Heart right ventricle (tissue), 16 donors: ENCODE results near the gene HOXA9. TPM values are rescaled to one million over a fixed set of nuclear protein-coding genes. Genes with fewer than 3 reads are reported as not detected.

Experiments used
- ATAC-seq, 8 donors: fragments of 200-7000 bp; cut with Tn5 transposase; one replicate each; pipeline ENCODE4 v1.9.1; 2020; ENCODE audit warnings: mild to moderate bottlenecking in 8 of 8, moderate library complexity in 8 of 8, moderate number of reproducible peaks in 1 of 8
- DNase-seq, 2 donors: peaks; one replicate each; pipeline ENCODE4 v3.0.0-alpha.2; 2020
- H3K27ac ChIP-seq, 10 donors: fragments of 200-600 bp; sonication (generic) in 2 of 10; one replicate each; pipeline versions ENCODE4 v1.5.0 to v1.8.0; 2020 to 2022; ENCODE audit warnings: mild to moderate bottlenecking in 3 of 10
- H3K27me3 ChIP-seq, 7 donors: fragments of 200-600 bp; one replicate each; pipeline ENCODE4 v1.8.0; 2021 to 2022; ENCODE audit warnings: mild to moderate bottlenecking in 2 of 7
- H3K36me3 ChIP-seq, 9 donors: fragments of 200-600 bp; sonication (generic) in 1 of 9; one replicate each; pipeline versions ENCODE4 v1.5.0 to v1.8.0; 2020 to 2022; ENCODE audit warnings: mild to moderate bottlenecking in 2 of 9
- H3K4me1 ChIP-seq, 9 donors: fragments of 200-600 bp; sonication (generic) in 1 of 9; one replicate each; pipeline versions ENCODE4 v1.5.0 to v1.8.0; 2020 to 2022; ENCODE audit warnings: mild to moderate bottlenecking in 4 of 9
- H3K4me3 ChIP-seq, 10 donors: fragments of 200-600 bp; sonication (generic) in 2 of 10; one replicate each; pipeline versions ENCODE4 v1.5.0 to v1.8.0; 2020 to 2022; ENCODE audit warnings: mild to moderate bottlenecking in 7 of 10, moderate library complexity in 2 of 10
- H3K9me3 ChIP-seq, 11 donors: fragments of 200-600 bp in 10 of 11; sonication (generic) in 2 of 11; one replicate each; pipeline versions ENCODE4 v1.5.0 to v1.8.0; 2013 to 2022; ENCODE audit warnings: mild to moderate bottlenecking in 2 of 11, control low read depth in 1 of 11, moderate library complexity in 1 of 11
- WGBS, 2 donors: extraction: QIAGEN DNeasy Blood & Tissue Kit; methylation state at CpG; one replicate each; pipeline ENCODE4 v1.1.7; 2013; ENCODE audit warnings: inconsistent platforms in 1 of 2; 5-methylcytosine and 5-hydroxymethylcytosine counted together
- intact Hi-C, 10 donors: fragments of 100-400 bp; cut with DNase I; formaldehyde crosslinking; loops; one replicate each; pipeline versions ENCODE4 v1.11.1 to v1.14.2; 2022
- polyA plus RNA-seq, 2 donors: library from polyadenylated mRNA; stranded (reverse); fragments of 200-250 nt; gene quantifications; one replicate each; pipeline ENCODE4 v1.2.3, GENCODE V29; 2013
- total RNA-seq, 10 donors: library from RNA; stranded (reverse); fragmentation: NEBNext Ultra II Directional in 3 of 10; extraction: Animal tissue kit (Norgen Biotek cat#: 25700) in 3 of 10; gene quantifications; one replicate each; pipeline versions ENCODE4 v1.2.1 to v1.2.4, GENCODE V29; 2021 to 2023
- TF ChIP-seq, protein P1 (sequence below), 9 donors: fragments of 200-600 bp; sonication (generic) in 2 of 9; IDR thresholded peaks; one replicate each; pipeline versions ENCODE4 v1.5.0 to v1.8.0; 2021 to 2022; ENCODE audit warnings: antibody characterized with exemption in 9 of 9, mild to moderate bottlenecking in 5 of 9, moderate library complexity in 1 of 9
- donor health status: Arrhythmogenic right ventricular cardiomyopathy.
- donor health status: ischemic (EF 13 %, LVEDD 7.1; RV severe dilation, severe dysfunction).
- donor health status: healthy with polysubstance abuse.
- donor health status: DM: no; HTN: yes; CAD: no.
- donor health status: DM: no; HTN: no; CAD: no.
- donor health status: ischemic (EF 25% LVEDD 6.9; RV normal size, moderate dysfunction).
- donor health status: ischemic (EF 25% LVEDD 5.7; RV mildly dilated, moderate dysfunction).
- donor health status: healthy.
- donor health status: DM: yes; HTN: yes; CAD: no.
- donor health status: Ischemic cardiomyopathy.
- donor health status: ischemic (EF 35%, LVEDD 5.7; RV mildly dilated, moderate dysfunction).
- donor health status: nonischemic (EF 11% LVEDD 7.7; RV severe dilation, severe dysfunction).
- donor health status: DM: yes; HTN: yes; CAD: no.
- donor health status: PGD.
- donor health status: ischemic (EF 29% LVEDD 5.4; RV normal size, mild dysfunction).
- donor health status: nonischemic (EF 23%, LVEDD 6.1; RV moderate dilation, normal function).

The HOXA9 gene
- total and polyA plus RNA-seq, 12 donors, result not detected

DNA sequence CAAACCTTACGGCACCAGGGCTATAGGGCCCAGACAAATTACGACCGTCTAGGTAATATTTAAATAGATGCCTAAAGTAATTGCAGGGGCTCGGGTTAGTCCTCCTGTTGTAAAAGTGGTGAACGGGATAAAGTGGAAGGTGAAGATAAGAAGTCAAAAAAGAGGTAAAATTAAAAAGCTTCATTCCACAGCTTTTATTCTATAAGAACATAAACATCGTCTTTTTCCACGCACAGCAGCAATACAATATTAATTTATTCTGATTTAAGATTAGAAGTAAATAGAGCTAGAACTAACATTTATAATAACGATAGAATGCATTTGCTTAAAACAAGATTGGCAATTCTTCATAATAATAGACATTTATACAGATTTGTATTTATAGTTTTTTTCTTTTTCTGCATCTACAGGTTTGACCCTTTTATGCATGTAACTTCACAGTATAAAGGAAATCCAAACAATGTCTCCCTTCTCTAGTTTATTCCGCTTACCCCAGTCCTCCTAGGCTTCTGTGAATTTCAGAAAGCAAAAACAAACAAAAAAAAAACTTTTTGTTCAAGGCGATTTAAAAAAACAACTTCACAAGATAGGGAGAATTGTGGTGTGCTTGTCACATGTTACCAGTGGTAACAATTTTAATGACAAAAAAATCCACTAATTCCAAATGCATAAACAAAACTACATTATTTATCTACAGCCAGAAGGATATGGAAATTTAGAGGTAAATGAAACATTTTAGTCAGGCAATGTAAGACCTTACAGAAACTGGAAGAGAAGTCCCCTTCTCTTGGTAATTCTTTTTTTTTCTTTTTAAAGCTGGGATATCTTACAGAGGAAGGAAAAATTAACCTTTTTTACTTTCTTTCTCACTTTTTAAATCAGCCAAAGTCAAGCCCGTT is 5.3 kb upstream of the HOXA9 start:
- H3K36me3 ChIP-seq, result peaks cover 0 to 10% (median 0%) of the 10 kb centered on the region in 9 donors
- no peaks in the 10 kb centered on the region for H3K9me3 ChIP-seq
- 15 to 21% methylated on average over 11 of the region's 11 CpGs for WGBS, 2 donors
- ATAC-seq, result no peak
- H3K27me3 ChIP-seq, result peaks cover 87 to 100% (median 100%) of the 10 kb centered on the region in 7 donors
- no peak overlapping the region for H3K4me3 ChIP-seq
- H3K4me1 ChIP-seq, result peaks cover 8 to 72% (median 34%) of the 10 kb centered on the region in 9 donors
- intact Hi-C loops, result no loop called here
- H3K27ac ChIP-seq, result no peak overlapping the region
- DNase-seq, result no peak
- TF ChIP-seq, protein P1, sequence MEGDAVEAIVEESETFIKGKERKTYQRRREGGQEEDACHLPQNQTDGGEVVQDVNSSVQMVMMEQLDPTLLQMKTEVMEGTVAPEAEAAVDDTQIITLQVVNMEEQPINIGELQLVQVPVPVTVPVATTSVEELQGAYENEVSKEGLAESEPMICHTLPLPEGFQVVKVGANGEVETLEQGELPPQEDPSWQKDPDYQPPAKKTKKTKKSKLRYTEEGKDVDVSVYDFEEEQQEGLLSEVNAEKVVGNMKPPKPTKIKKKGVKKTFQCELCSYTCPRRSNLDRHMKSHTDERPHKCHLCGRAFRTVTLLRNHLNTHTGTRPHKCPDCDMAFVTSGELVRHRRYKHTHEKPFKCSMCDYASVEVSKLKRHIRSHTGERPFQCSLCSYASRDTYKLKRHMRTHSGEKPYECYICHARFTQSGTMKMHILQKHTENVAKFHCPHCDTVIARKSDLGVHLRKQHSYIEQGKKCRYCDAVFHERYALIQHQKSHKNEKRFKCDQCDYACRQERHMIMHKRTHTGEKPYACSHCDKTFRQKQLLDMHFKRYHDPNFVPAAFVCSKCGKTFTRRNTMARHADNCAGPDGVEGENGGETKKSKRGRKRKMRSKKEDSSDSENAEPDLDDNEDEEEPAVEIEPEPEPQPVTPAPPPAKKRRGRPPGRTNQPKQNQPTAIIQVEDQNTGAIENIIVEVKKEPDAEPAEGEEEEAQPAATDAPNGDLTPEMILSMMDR (IDR thresholded peaks at IDR 0.05), result no peak

DNA sequence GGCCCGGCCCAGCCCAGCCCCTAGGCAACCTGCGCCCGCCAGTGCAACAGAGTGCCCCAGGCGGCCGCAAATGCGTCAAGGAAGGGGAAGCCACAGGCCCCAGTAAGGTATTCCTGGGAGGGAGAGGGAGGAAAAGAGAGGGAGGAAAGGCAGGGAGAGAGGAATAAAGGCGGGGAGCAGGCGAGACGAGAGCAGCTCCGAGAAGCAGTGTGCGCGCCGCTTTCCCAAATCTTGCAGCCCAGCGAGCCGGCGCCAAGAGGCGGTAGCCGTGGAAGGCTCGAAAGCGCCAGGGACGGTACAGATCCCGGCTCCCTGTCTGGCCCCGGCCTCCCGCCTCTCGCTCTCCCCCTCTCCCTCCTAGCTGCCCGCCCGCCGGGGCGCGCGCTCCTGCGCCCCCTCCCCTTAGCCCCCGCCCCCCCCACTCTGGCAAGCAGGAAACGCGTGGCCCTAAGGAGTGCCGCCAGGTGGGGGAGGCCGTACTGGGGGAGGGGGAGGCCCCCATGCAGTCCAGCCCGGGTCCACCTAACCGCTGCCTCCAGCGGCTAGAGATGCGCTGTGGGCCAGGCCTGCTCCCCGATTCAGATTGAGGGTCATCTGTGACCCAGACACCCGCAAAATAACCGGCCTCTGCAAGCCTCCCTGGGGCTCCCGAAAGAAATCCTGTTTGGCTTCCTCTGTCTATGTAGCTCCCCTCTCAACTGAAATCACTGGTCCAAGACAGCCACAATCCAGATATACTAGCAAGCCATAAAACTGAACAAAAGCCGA is 4.5 kb upstream of the HOXA9 start:
- DNase-seq (no peak), ATAC-seq (no peak)

DNA sequence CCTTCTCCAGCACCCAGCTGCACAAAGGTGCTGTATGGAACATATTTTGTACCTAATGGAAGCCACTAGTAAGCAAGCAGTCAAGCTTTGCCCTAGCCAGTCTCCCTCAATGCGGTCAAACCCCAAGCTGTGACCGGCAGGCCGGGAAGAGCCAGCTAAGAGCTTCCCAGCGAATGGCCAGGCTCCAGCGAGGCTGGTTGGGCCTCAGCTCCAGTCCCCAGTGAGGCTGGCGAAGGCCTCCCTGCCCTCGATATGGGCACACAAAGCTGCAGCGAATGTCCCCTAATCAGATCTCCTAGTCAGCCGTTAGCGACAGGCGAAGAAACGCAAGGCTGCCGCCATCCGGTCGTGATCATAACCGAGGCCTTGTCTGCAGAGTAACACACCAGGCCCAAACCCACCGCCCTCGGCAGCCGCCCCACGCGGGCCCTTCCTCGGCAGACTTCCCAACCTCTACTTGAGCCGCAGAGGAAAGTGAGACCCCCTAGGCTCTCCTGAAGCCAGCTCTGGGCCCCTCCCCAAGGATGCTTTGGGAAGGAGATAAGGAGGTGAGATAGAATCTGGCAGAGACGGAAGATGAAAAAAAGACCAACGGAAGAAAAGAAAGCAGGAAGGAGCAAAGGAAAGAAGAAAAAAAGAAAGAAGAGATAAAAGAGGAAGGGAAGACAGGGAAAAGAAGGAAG is 3.1 kb upstream of the HOXA9 start:
- ATAC-seq, result no peak
- Histone ChIP-seq H3K4me3 (no peak overlapping the region), H3K27me3 (peaks cover 88 to 100% (median 100%) of the 10 kb centered on the region in 7 donors), H3K9me3 (no peaks in the 10 kb centered on the region), H3K4me1 (peaks cover 8 to 81% (median 39%) of the 10 kb centered on the region in 9 donors), H3K27ac (no peak overlapping the region), H3K36me3 (peaks cover 0 to 15% (median 0%) of the 10 kb centered on the region in 9 donors)
- WGBS, 2 donors, result 16 to 20% methylated on average over 25 of the region's 25 CpGs
- DNase-seq, result no peak
- intact Hi-C loops, result loop anchor here in 7 of 10 donors (10.0 kb wide), 6 partner anchors 314 to 1304 kb away; no protein-coding TSS in a partner anchor
- TF ChIP-seq, protein P1 (IDR thresholded peaks at IDR 0.05), result no peak

More for the DNA sequence above, 4.5 kb upstream of the HOXA9 start:
- peaks cover 8 to 81% (median 42%) of the 10 kb centered on the region in 9 donors for H3K4me1 ChIP-seq
- peaks cover 88 to 100% (median 100%) of the 10 kb centered on the region in 7 donors for H3K27me3 ChIP-seq
- TF ChIP-seq, protein P1 (IDR thresholded peaks at IDR 0.05), result no peak
- intact Hi-C loops, result loop anchor here in 7 of 10 donors (10.0 kb wide), 6 partner anchors 315 to 1305 kb away; no protein-coding TSS in a partner anchor
- no peak overlapping the region for H3K27ac ChIP-seq
- peaks cover 0 to 18% (median 0%) of the 10 kb centered on the region in 9 donors for H3K36me3 ChIP-seq
- H3K4me3 ChIP-seq, result no peak overlapping the region
- H3K9me3 ChIP-seq, result no peaks in the 10 kb centered on the region
- WGBS, 2 donors, result 2 to 5% methylated on average over 41 to 46 of the region's 46 CpGs
